AG04449 (cell line): ENCODE data around the gene ZBTB7C.

Experiments used
- CTCF ChIA-PET: fragments of 350-600 bp; formaldehyde crosslinking; extraction: SDS; loops from one replicate; lab custom pipeline; 2021; ENCODE audit warnings: antibody characterized with exemption; lab: Yijun Ruan, JAX
- POLR2A ChIA-PET: fragments of 400-600, 350-600 bp; formaldehyde crosslinking; extraction: SDS; loops from one replicate; lab custom pipeline; 2020; ENCODE audit warnings: antibody characterized with exemption, inconsistent platforms; lab: Yijun Ruan, JAX
- DNase-seq: peaks from one replicate; pipeline ENCODE4 v3.0.0-alpha.2; 2010; ENCODE audit warnings: low read depth, low spot score
- H3K4me3 ChIP-seq: 2 replicates; pipeline ENCODE4 v1.5.1; 2011; ENCODE audit warnings: low read depth, mild to moderate bottlenecking, control low read depth, low read length
- CTCF ChIP-seq: IDR thresholded peaks from one replicate; pipeline ENCODE4 v1.5.1; 2011; ENCODE audit warnings: mild to moderate bottlenecking, moderate library complexity, low read length, control low read depth, inconsistent platforms; ENCODE audit not compliant: insufficient read depth; ENCODE audit errors: missing control alignments

Gene ZBTB7C

GRCh38 chr18:48133671-48134251, 275.4 kb downstream of the ZBTB7C start:
- ChIA-PET CTCF (no interaction called here), POLR2A (no interaction called here)
- no peak for TF ChIP-seq CTCF
- H3K4me3 ChIP-seq: no peak overlapping the region
- DNase-seq: no peak

- no peak for DNase-seq
- POLR2A ChIA-PET: no interaction called here
- no peak overlapping the region for H3K4me3 ChIP-seq
- no peak for TF ChIP-seq CTCF
- CTCF ChIA-PET: no interaction called here
These were observed 276.2 kb downstream of the ZBTB7C start for GRCh38 chr18:48132797-48133655.

- no peak for DNase-seq
- no peak overlapping the region for H3K4me3 ChIP-seq
- ChIA-PET CTCF (no interaction called here), POLR2A (no interaction called here)
- TF ChIP-seq CTCF: no peak
These were observed 278.1 kb downstream of the ZBTB7C start for GRCh38 chr18:48131042-48131441.

GRCh38 chr18:48129621-48130082, 279.5 kb downstream of the ZBTB7C start:
- ChIA-PET POLR2A (no interaction called here), CTCF (no interaction called here)
- no peak for TF ChIP-seq CTCF
- no peak for DNase-seq
- no peak overlapping the region for H3K4me3 ChIP-seq

- CTCF ChIA-PET: no interaction called here
- no peak for DNase-seq
- POLR2A ChIA-PET: no interaction called here
- no peak overlapping the region for H3K4me3 ChIP-seq
- TF ChIP-seq CTCF: no peak
These were observed 281.6 kb downstream of the ZBTB7C start for GRCh38 chr18:48127606-48128005.

GRCh38 chr18:48126240-48126639, 282.9 kb downstream of the ZBTB7C start:
- POLR2A ChIA-PET: no interaction called here
- CTCF ChIA-PET: no interaction called here
- no peak for TF ChIP-seq CTCF
- H3K4me3 ChIP-seq: no peak overlapping the region
- no peak for DNase-seq
